Muscle layer of duodenum (tissue), 2 donors: Measurements from ENCODE around the gene BPIFA2.
"Not testable (repeated sequence)": the region's sequence is repeated elsewhere in the genome, so short reads cannot be mapped to it uniquely, and the experiment has no call there.

Experiments
- H3K27ac ChIP-seq: one replicate; pipeline ENCODE4 v1.7.0; 2013; ENCODE audit warnings: mild to moderate bottlenecking, low read length
- H3K27me3 ChIP-seq: one replicate; pipeline ENCODE4 v1.7.0; 2013; ENCODE audit warnings: low read depth, mild to moderate bottlenecking, control low read depth, low read length
- H3K36me3 ChIP-seq, 2 donors: one replicate each; pipeline ENCODE4 v1.7.0; 2013; ENCODE audit warnings: low read length in 2 of 2, control low read depth in 1 of 2, mild to moderate bottlenecking in 1 of 2; ENCODE audit not compliant: insufficient read depth in 2 of 2, control insufficient read depth in 1 of 2
- H3K4me1 ChIP-seq, 2 donors: one replicate each; pipeline ENCODE4 v1.7.0; 2013; ENCODE audit warnings: low read length in 2 of 2, mild to moderate bottlenecking in 2 of 2, control low read depth in 1 of 2, moderate library complexity in 1 of 2; ENCODE audit not compliant: insufficient read depth in 2 of 2, control insufficient read depth in 1 of 2
- H3K4me3 ChIP-seq, 2 donors: one replicate each; pipeline ENCODE4 v1.7.0; 2013; ENCODE audit warnings: low read length in 2 of 2, low read depth in 1 of 2, mild to moderate bottlenecking in 1 of 2
- H3K9me3 ChIP-seq, 2 donors: one replicate each; pipeline ENCODE4 v1.7.0; 2013; ENCODE audit warnings: low read length in 2 of 2, control low read depth in 1 of 2, mild to moderate bottlenecking in 1 of 2; ENCODE audit not compliant: control insufficient read depth in 1 of 2
- donor health status: healthy.

Gene BPIFA2, protein sequence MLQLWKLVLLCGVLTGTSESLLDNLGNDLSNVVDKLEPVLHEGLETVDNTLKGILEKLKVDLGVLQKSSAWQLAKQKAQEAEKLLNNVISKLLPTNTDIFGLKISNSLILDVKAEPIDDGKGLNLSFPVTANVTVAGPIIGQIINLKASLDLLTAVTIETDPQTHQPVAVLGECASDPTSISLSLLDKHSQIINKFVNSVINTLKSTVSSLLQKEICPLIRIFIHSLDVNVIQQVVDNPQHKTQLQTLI

DNA sequence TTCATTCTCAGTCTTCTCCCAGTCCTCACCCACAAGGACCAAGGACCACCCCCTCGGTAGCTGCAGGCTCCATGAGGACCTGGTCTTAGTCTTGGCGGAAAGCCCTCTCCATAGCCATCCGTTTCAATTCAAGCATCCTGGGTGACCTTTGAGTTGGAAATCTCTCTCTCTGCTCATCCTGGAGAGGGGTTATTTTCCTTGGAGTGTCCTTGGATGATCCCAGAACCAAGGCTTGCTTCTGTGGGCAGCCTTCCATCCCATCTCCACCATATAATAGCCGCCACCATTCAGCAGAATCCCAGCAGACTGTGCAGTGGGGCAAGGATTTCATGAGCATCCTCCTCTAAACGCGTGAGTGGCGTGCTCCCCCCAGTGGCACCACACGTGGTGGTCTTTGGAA lies at the start of gene BPIFA2:
BPIFA2 (plus strand) TSS at position 301 of the 400 bp plus-strand sequence. CDS start 987 bp downstream, outside the sequence.
- Histone ChIP-seq H3K27ac (no peak within 1 kb of the TSS), H3K36me3 (no peaks in the 10 kb centered on the region), H3K9me3 (peaks cover 0 to 13% of the 10 kb centered on the region in 2 donors), H3K4me3 (no peak within 1 kb of the TSS), H3K4me1 (no peaks in the 10 kb centered on the region), H3K27me3 (no peaks in the 10 kb centered on the region)

- no peak overlapping the region for H3K4me3 ChIP-seq
- no peak overlapping the region for H3K27ac ChIP-seq
- H3K9me3 ChIP-seq: peaks cover 0 to 8% of the 10 kb centered on the region in 2 donors
- H3K27me3 ChIP-seq: no peaks in the 10 kb centered on the region
- no peaks in the 10 kb centered on the region for H3K4me1 ChIP-seq
- H3K36me3 ChIP-seq: no peaks in the 10 kb centered on the region
These were observed 47.9 kb upstream of the BPIFA2 start for GRCh38 chr20:33119725-33120720.

DNA sequence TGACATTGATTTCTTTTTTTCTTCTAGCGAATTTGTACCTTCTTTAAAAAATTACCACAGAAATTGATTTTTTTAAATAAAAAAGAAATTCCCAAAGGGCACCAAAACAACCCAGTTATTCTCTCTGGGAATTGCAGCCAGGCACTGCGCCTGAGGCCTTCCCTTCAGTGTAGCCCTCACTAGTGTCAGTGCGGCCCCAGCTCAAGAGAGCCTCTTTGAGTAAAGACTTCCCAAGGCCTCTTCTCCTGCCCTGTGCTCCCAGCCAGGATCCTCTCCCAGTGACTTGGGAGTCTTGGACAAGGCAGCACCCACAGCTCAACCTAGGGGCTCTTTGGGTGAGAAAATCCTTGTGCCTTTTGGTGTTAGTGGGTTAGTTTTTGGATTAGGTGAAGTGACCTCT lies 47.0 kb upstream of the BPIFA2 start:
- Histone ChIP-seq H3K27me3 (no peaks in the 10 kb centered on the region), H3K4me1 (no peaks in the 10 kb centered on the region), H3K36me3 (no peaks in the 10 kb centered on the region), H3K9me3 (peaks cover 0 to 8% of the 10 kb centered on the region in 2 donors), H3K4me3 (no peak overlapping the region), H3K27ac (no peak overlapping the region)

GRCh38 chr20:33122297-33122696 lies 45.7 kb upstream of the BPIFA2 start:
- not testable (repeated sequence) for H3K36me3 ChIP-seq, H3K4me3 ChIP-seq, H3K27me3 ChIP-seq, H3K9me3 ChIP-seq, H3K4me1 ChIP-seq, H3K27ac ChIP-seq

- H3K36me3 ChIP-seq: no peaks in the 10 kb centered on the region
- H3K27ac ChIP-seq: no peak overlapping the region
- peaks cover 0 to 8% of the 10 kb centered on the region in 2 donors for H3K9me3 ChIP-seq
- H3K4me3 ChIP-seq: no peak overlapping the region
- no peaks in the 10 kb centered on the region for H3K4me1 ChIP-seq
- H3K27me3 ChIP-seq: no peaks in the 10 kb centered on the region
These were observed 43.7 kb upstream of the BPIFA2 start for GRCh38 chr20:33124261-33124660.

DNA sequence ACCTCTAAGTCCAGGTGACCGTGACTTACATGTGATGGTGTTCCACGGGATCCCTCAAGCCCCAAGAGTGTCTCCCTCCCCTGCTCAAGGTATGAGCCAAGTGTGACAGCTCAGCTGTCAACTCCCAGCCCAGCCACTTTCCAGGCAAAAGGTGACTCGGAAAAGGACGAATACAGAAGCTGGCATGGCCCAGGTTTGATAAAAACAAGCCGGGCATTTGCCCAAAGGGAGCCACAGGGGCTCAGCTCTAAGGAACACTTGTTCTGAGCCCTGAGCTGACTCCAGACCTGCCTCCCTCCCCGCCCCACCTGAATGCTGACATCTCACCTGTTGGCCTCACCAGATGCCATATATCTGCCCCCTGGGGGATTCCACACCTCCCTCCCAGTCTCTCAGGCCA lies 43.0 kb upstream of the BPIFA2 start:
- H3K9me3 ChIP-seq: peaks cover 0 to 4% of the 10 kb centered on the region in 2 donors
- H3K27ac ChIP-seq: no peak overlapping the region
- no peaks in the 10 kb centered on the region for H3K27me3 ChIP-seq
- H3K36me3 ChIP-seq: no peaks in the 10 kb centered on the region
- no peaks in the 10 kb centered on the region for H3K4me1 ChIP-seq
- H3K4me3 ChIP-seq: no peak overlapping the region

- Histone ChIP-seq H3K4me1 (no peaks in the 10 kb centered on the region), H3K36me3 (no peaks in the 10 kb centered on the region), H3K4me3 (no peak overlapping the region), H3K9me3 (no peaks in the 10 kb centered on the region), H3K27me3 (no peaks in the 10 kb centered on the region), H3K27ac (no peak overlapping the region)
These were observed 42.0 kb upstream of the BPIFA2 start for GRCh38 chr20:33125983-33126382.

GRCh38 chr20:33127422-33128097 lies 40.4 kb upstream of the BPIFA2 start:
- Histone ChIP-seq H3K27me3 (no peaks in the 10 kb centered on the region), H3K9me3 (no peaks in the 10 kb centered on the region), H3K4me1 (no peaks in the 10 kb centered on the region), H3K36me3 (no peaks in the 10 kb centered on the region), H3K4me3 (no peak overlapping the region), H3K27ac (no peak overlapping the region)

DNA sequence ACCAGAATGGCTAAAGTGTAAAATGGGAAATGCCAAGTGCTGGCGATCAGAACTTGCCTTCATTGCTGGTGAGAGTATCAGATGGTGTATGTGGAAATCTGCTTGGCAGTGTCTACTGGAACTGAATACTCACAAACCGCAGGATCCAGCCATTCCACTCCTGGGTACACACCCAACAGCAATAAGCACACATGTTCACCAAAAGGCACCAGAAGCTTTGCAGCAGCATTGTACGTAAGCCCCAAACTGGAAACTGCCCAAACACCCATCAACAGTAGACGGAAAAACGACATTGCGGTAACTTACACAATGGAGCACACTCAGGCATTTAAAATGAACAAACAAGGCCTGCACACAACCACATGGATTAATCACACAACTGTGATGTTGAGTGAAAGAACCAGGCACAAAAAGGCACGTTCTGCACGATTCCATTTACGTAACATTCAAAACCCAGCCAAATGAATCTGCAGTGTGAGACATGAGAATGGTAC lies 37.3 kb upstream of the BPIFA2 start:
- H3K4me3 ChIP-seq: no peak overlapping the region
- H3K36me3 ChIP-seq: no peaks in the 10 kb centered on the region
- no peak overlapping the region for H3K27ac ChIP-seq
- no peaks in the 10 kb centered on the region for H3K27me3 ChIP-seq
- no peaks in the 10 kb centered on the region for H3K9me3 ChIP-seq
- no peaks in the 10 kb centered on the region for H3K4me1 ChIP-seq

GRCh38 chr20:33131949-33132473 lies 35.9 kb upstream of the BPIFA2 start:
- no peaks in the 10 kb centered on the region for H3K9me3 ChIP-seq
- H3K4me1 ChIP-seq: no peaks in the 10 kb centered on the region
- H3K27ac ChIP-seq: no peak overlapping the region
- no peaks in the 10 kb centered on the region for H3K36me3 ChIP-seq
- no peaks in the 10 kb centered on the region for H3K27me3 ChIP-seq
- no peak overlapping the region for H3K4me3 ChIP-seq
